Activated CD4-positive, alpha-beta T cell treated with anti-CD3 and anti-CD28 coated beads, Interleukin-2, amount 50 U/mL, for 48 hours (primary cell): ENCODE data around the gene NAA38.
"Not testable (repeated sequence)": the region's sequence is repeated elsewhere in the genome, so short reads cannot be mapped to it uniquely, and the experiment has no call there.

ENCODE experiments used
- DNase-seq, 2 experiments: peaks; one replicate each; pipeline ENCODE4 v3.0.0-alpha.2; 2020

NAA38 gene

GRCh38 chr17:7818746-7819645 is 38.4 kb downstream of the NAA38 start:
- DNase-seq: no peak

GRCh38 chr17:7818026-7818425 is 39.3 kb downstream of the NAA38 start:
- DNase-seq: no peak

GRCh38 chr17:7817643-7817964 is 39.8 kb downstream of the NAA38 start:
- DNase-seq: no peak

GRCh38 chr17:7816926-7817642 is 40.3 kb downstream of the NAA38 start:
- no peak for DNase-seq

- no peak for DNase-seq
These were observed 42.4 kb downstream of the NAA38 start for GRCh38 chr17:7814969-7815368.

GRCh38 chr17:7811251-7811650 is 46.1 kb downstream of the NAA38 start:
- no peak for DNase-seq

- DNase-seq: not testable (repeated sequence)
These were observed 47.5 kb downstream of the NAA38 start for GRCh38 chr17:7809791-7810343.

- DNase-seq: no peak
These were observed 48.1 kb downstream of the NAA38 start for GRCh38 chr17:7809086-7809790.

- DNase-seq: no peak
These were observed 50.2 kb downstream of the NAA38 start for GRCh38 chr17:7807206-7807605.
